Aorta (tissue), 4 donors: ENCODE measurements around the gene ADIPOR1. TPM values are rescaled to one million over a fixed set of nuclear protein-coding genes. Genes with fewer than 3 reads are reported as not detected.

ENCODE experiments used
- polyA plus RNA-seq, 2 donors: library from polyadenylated mRNA; stranded (reverse); fragments of 200-250 nt; gene quantifications; one replicate each; pipeline ENCODE4 v1.2.3, GENCODE V29; 2013
- total RNA-seq, 2 donors: library from RNA; stranded (reverse); fragmentation: NEBNext Ultra II Directional; extraction: Animal tissue kit (Norgen Biotek cat#: 25700); gene quantifications; one replicate each; pipeline ENCODE4 v1.2.1, GENCODE V29; 2021
- donor health status: healthy with polysubstance abuse.
- donor health status: Bipolar disorder and iron deficiency.
- donor health status: DM: no; HTN: no; CAD: no.
- donor health status: DM: yes; HTN: yes; CAD: no.

The ADIPOR1 gene
- total and polyA plus RNA-seq, 4 donors = 55.2 to 72.4 (median 63.8) TPM

Other genes with a start within 250 kb of the ADIPOR1 start
- under 1 TPM; 0.03 to 0.09 TPM for gene SYT2, start 247.9 kb downstream of the ADIPOR1 start, total RNA-seq
- gene SYT2, start 247.9 kb downstream of the ADIPOR1 start, polyA plus RNA-seq = under 1 TPM in 1 of 2 donors, not detected in 1; 0.05 TPM
- gene KDM5B, start 149.9 kb downstream of the ADIPOR1 start, total RNA-seq = 10 to 100 TPM; 52.8 to 75.6 TPM
- gene KDM5B, start 149.9 kb downstream of the ADIPOR1 start, polyA plus RNA-seq = 10 to 100 TPM in 1 of 2 donors, 1 to 10 TPM in 1; 3.1 to 13.3 TPM
- gene PCAT6, start 147.4 kb downstream of the ADIPOR1 start, total RNA-seq = 1 to 10 TPM in 1 of 2 donors, under 1 TPM in 1; 0.49 to 1.7 TPM
- 1 to 10 TPM in 1 of 2 donors, not detected in 1; 2.8 TPM for gene PCAT6, start 147.4 kb downstream of the ADIPOR1 start, polyA plus RNA-seq
- gene RABIF, start 69.2 kb downstream of the ADIPOR1 start, total RNA-seq = 1 to 10 TPM; 7.3 to 7.5 TPM
- gene RABIF, start 69.2 kb downstream of the ADIPOR1 start, polyA plus RNA-seq = 1 to 10 TPM; 4.0 to 5.9 TPM
- 10 to 100 TPM; 15.9 to 17.9 TPM for gene KLHL12, start 31.1 kb downstream of the ADIPOR1 start, total RNA-seq
- 10 to 100 TPM; 12.6 to 13.6 TPM for gene KLHL12, start 31.1 kb downstream of the ADIPOR1 start, polyA plus RNA-seq
- 10 to 100 TPM; 41.5 to 53.1 TPM for gene CYB5R1, start 8.9 kb upstream of the ADIPOR1 start, total RNA-seq
- 10 to 100 TPM; 33.2 to 76.0 TPM for gene CYB5R1, start 8.9 kb upstream of the ADIPOR1 start, polyA plus RNA-seq
- gene TMEM183A, start 49.1 kb upstream of the ADIPOR1 start, total RNA-seq = 10 to 100 TPM; 43.9 to 47.7 TPM
- gene TMEM183A, start 49.1 kb upstream of the ADIPOR1 start, polyA plus RNA-seq = 10 to 100 TPM; 46.9 to 55.7 TPM
- 10 to 100 TPM; 20.2 to 22.7 TPM for gene PPFIA4, start 68.2 kb upstream of the ADIPOR1 start, total RNA-seq
- 1 to 10 TPM; 3.3 to 5.9 TPM for gene PPFIA4, start 68.2 kb upstream of the ADIPOR1 start, polyA plus RNA-seq
- gene MYOG, start 127.7 kb upstream of the ADIPOR1 start, total RNA-seq = not detected
- not detected for gene MYOG, start 127.7 kb upstream of the ADIPOR1 start, polyA plus RNA-seq
- 1 to 10 TPM in 1 of 2 donors, under 1 TPM in 1; 0.71 to 2.5 TPM for gene ADORA1, start 169.4 kb upstream of the ADIPOR1 start, total RNA-seq
- gene ADORA1, start 169.4 kb upstream of the ADIPOR1 start, polyA plus RNA-seq = not detected
- gene MYBPH, start 217.5 kb upstream of the ADIPOR1 start, total RNA-seq = not detected
- not detected for gene MYBPH, start 217.5 kb upstream of the ADIPOR1 start, polyA plus RNA-seq
- 10 to 100 TPM; 17.8 to 34.2 TPM for gene CHI3L1, start 228.4 kb upstream of the ADIPOR1 start, total RNA-seq
- gene CHI3L1, start 228.4 kb upstream of the ADIPOR1 start, polyA plus RNA-seq = 1 to 10 TPM in 1 of 2 donors, under 1 TPM in 1; 0.87 to 5.4 TPM